ENCODE measurements around the gene KCTD20. TPM values are rescaled to one million over a fixed set of nuclear protein-coding genes. Genes with fewer than 3 reads are reported as not detected.

The KCTD20 gene
- total and polyA plus RNA-seq, 2 experiments from 2014 or later: 7.4 to 25.0 TPM

- TF ChIP-seq REST (IDR thresholded peaks at IDR 0.05; ENCODE audit: unreplicated experiment): no peak
These were observed 49.8 kb downstream of the KCTD20 start (continued) for GRCh38 chr6:36492621-36493020.

GRCh38 chr6:36493319-36493718, 50.5 kb downstream of the KCTD20 start:
- Histone ChIP-seq H3F3A (replicated peaks; ENCODE audit: low read depth) (no peaks in the 10 kb centered on the region), H2AFZ (no peak overlapping the region), H3K27ac (ENCODE audit: low read depth) (peak overlapping the region; percentile 29), H3K4me2 (no peak overlapping the region; the same call in 1 of the 2 replicates), H3K4me3 (no peak overlapping the region), H3K27me3 (ENCODE audit: insufficient read depth) (no peaks in the 10 kb centered on the region), H3K4me1 (ENCODE audit: insufficient read depth) (peaks cover 23% of the 10 kb centered on the region; the same call in 1 of the 2 replicates), H3K79me2 (replicated peaks; ENCODE audit: insufficient read depth) (no peaks in the 10 kb centered on the region), H4K20me1 (replicated peaks; ENCODE audit: insufficient read depth) (peaks cover 4% of the 10 kb centered on the region), H3K9me2 (ENCODE audit: insufficient read depth) (no peaks in the 10 kb centered on the region), H3K36me3 (ENCODE audit: insufficient read depth) (peaks cover 20% of the 10 kb centered on the region)
- 0 out of 2 replicates have a peak overlapping the region, but pooled peaks have one; percentile 9 for H3K27ac Mint-ChIP-seq
- peaks cover 4% of the 10 kb centered on the region for H3K27me3 Mint-ChIP-seq (ENCODE audit: insufficient read depth, low read depth, poor library complexity)
- peaks cover 22% of the 10 kb centered on the region for H3K4me1 Mint-ChIP-seq
- peaks cover 32% of the 10 kb centered on the region for H3K36me3 Mint-ChIP-seq (ENCODE audit: low read depth)
- no peak for DNase-seq (ENCODE audit: low spot score)
- ATAC-seq: peak; percentile 33
- H3K9me3 Mint-ChIP-seq: no peaks in the 10 kb centered on the region
- H3K4me3 Mint-ChIP-seq: no peak overlapping the region
- TF ChIP-seq ZNF114 (CRISPR knock-in tag; IDR thresholded peaks at IDR 0.05) (no peak), EZH2 (IDR thresholded peaks at IDR 0.05; ENCODE audit: low read depth, unreplicated experiment) (no peak), REST (IDR thresholded peaks at IDR 0.05; ENCODE audit: unreplicated experiment) (no peak), CTCF (conservative IDR thresholded peaks at IDR 0.05; ENCODE audit: low read depth in 2 of 2) (no peak), POLR2AphosphoS5 (IDR thresholded peaks at IDR 0.05; ENCODE audit: low read depth) (no peak), ZNF462 (CRISPR knock-in tag; IDR thresholded peaks at IDR 0.05) (no peak), ZNF331 (CRISPR knock-in tag; IDR thresholded peaks at IDR 0.05; ENCODE audit: low read depth) (no peak), EZH2phosphoT487 (IDR thresholded peaks at IDR 0.05; ENCODE audit: unreplicated experiment) (no peak), JUNB (IDR thresholded peaks at IDR 0.05; ENCODE audit: unreplicated experiment) (no peak)
